ENCODE measurements around the gene PALD1.

The PALD1 gene

GRCh38 chr10:70598857-70599295, 120.3 kb downstream of the PALD1 start:
- POLR2A ChIA-PET = no interaction called here
- CTCF ChIA-PET = interaction anchor here (0.6 kb wide), 1 partner anchor 15 kb away, joined by 3 read pairs; no protein-coding TSS in a partner anchor
- TF ChIP-seq BHLHE40 (IDR thresholded peaks at IDR 0.05; ENCODE audit: borderline replicate concordance) = no peak
- no peak for DNase-seq (ENCODE audit: extremely low spot score)

GRCh38 chr10:70599319-70599718, 120.8 kb downstream of the PALD1 start:
- DNase-seq (ENCODE audit: extremely low spot score) = no peak
- CTCF ChIA-PET = no interaction called here
- no peak for TF ChIP-seq BHLHE40 (IDR thresholded peaks at IDR 0.05; ENCODE audit: borderline replicate concordance)
- TF ChIP-seq HDGF (IDR thresholded peaks at IDR 0.05; ENCODE audit: borderline replicate concordance) = no peak
- no peak for TF ChIP-seq PKNOX1 (IDR thresholded peaks at IDR 0.05)
- TF ChIP-seq CTBP1 (IDR thresholded peaks at IDR 0.05; ENCODE audit: borderline replicate concordance) = no peak
- TF ChIP-seq L3MBTL2 (conservative IDR thresholded peaks at IDR 0.05) = no peak
- no peak for TF ChIP-seq FOXM1 (IDR thresholded peaks at IDR 0.05; ENCODE audit: borderline replicate concordance)
- no peak for TF ChIP-seq SUZ12 (IDR thresholded peaks at IDR 0.05)
- no peak for TF ChIP-seq ZNF384 (IDR thresholded peaks at IDR 0.05)
- no peak for TF ChIP-seq LEF1 (IDR thresholded peaks at IDR 0.05; ENCODE audit: borderline replicate concordance)
- no peak for TF ChIP-seq ARNT (IDR thresholded peaks at IDR 0.05)
- no peak for TF ChIP-seq NFRKB (IDR thresholded peaks at IDR 0.05)
- no peak for TF ChIP-seq TARDBP (IDR thresholded peaks at IDR 0.05)
- TF ChIP-seq ELF4 (IDR thresholded peaks at IDR 0.05) = no peak
- no peak for TF ChIP-seq FOXA1 (IDR thresholded peaks at IDR 0.05)
- no peak for TF ChIP-seq FOXK2 (IDR thresholded peaks at IDR 0.05)
- TF ChIP-seq SP1 (IDR thresholded peaks at IDR 0.05) = no peak
- POLR2A ChIA-PET = no interaction called here

GRCh38 chr10:70599791-70600190, 121.2 kb downstream of the PALD1 start:
- ChIA-PET POLR2A (no interaction called here), CTCF (no interaction called here)
- DNase-seq (ENCODE audit: extremely low spot score) = no peak
- TF ChIP-seq NFRKB (IDR thresholded peaks at IDR 0.05) (no peak), FOXA1 (IDR thresholded peaks at IDR 0.05) (no peak), PKNOX1 (IDR thresholded peaks at IDR 0.05) (no peak), ZNF384 (IDR thresholded peaks at IDR 0.05) (no peak), L3MBTL2 (conservative IDR thresholded peaks at IDR 0.05) (no peak), BHLHE40 (IDR thresholded peaks at IDR 0.05; ENCODE audit: borderline replicate concordance) (no peak), CTBP1 (IDR thresholded peaks at IDR 0.05; ENCODE audit: borderline replicate concordance) (no peak), ELF4 (IDR thresholded peaks at IDR 0.05) (no peak), LEF1 (IDR thresholded peaks at IDR 0.05; ENCODE audit: borderline replicate concordance) (no peak), TARDBP (IDR thresholded peaks at IDR 0.05) (no peak), HDGF (IDR thresholded peaks at IDR 0.05; ENCODE audit: borderline replicate concordance) (no peak), FOXM1 (IDR thresholded peaks at IDR 0.05; ENCODE audit: borderline replicate concordance) (no peak)

GRCh38 chr10:70600512-70601395, 122.2 kb downstream of the PALD1 start:
- CTCF ChIA-PET = no interaction called here
- DNase-seq (ENCODE audit: extremely low spot score) = no peak
- POLR2A ChIA-PET = no interaction called here
- TF ChIP-seq SUZ12 (IDR thresholded peaks at IDR 0.05) = no peak

- no peak for DNase-seq (ENCODE audit: extremely low spot score)
- ChIA-PET CTCF (no interaction called here), POLR2A (no interaction called here)
These were observed 123.2 kb downstream of the PALD1 start for GRCh38 chr10:70601746-70602145.

GRCh38 chr10:70602665-70603448, 124.3 kb downstream of the PALD1 start, which contains the start of gene PRF1:
TSS of gene PRF1 (minus strand) at chr10:70602741. CDS start at chr10:70600902, 1,839 bp downstream.
- CTCF ChIA-PET = no interaction called here
- no peak for DNase-seq (ENCODE audit: extremely low spot score)
- no peak for TF ChIP-seq BHLHE40 (IDR thresholded peaks at IDR 0.05; ENCODE audit: borderline replicate concordance)
- TF ChIP-seq FOXK2 (IDR thresholded peaks at IDR 0.05) = no peak
- no peak for TF ChIP-seq SUZ12 (IDR thresholded peaks at IDR 0.05)
- TF ChIP-seq ARNT (IDR thresholded peaks at IDR 0.05) = no peak
- no peak for TF ChIP-seq PKNOX1 (IDR thresholded peaks at IDR 0.05)
- no peak for TF ChIP-seq FOXA1 (IDR thresholded peaks at IDR 0.05)
- no peak for TF ChIP-seq HDGF (IDR thresholded peaks at IDR 0.05; ENCODE audit: borderline replicate concordance)
- TF ChIP-seq LEF1 (IDR thresholded peaks at IDR 0.05; ENCODE audit: borderline replicate concordance) = no peak
- TF ChIP-seq FOXM1 (IDR thresholded peaks at IDR 0.05; ENCODE audit: borderline replicate concordance) = no peak
- POLR2A ChIA-PET = interaction anchor here (0.7 kb wide), 1 partner anchor 17 kb away, joined by 3 read pairs; no protein-coding TSS in a partner anchor

More at GRCh38 chr10:70601746-70602145, 123.2 kb downstream of the PALD1 start:
- TF ChIP-seq PKNOX1 (IDR thresholded peaks at IDR 0.05) = no peak

Measured in HEK293T (cell line).